ENCODE results near the gene MYO15B.

Gene MYO15B

GRCh38 chr17:75619506-75620431, 32.2 kb downstream of the MYO15B start:
- Histone ChIP-seq H4K20me1 (ENCODE audit: control insufficient read depth, insufficient read depth, low read depth, low read length) (no peaks in the 10 kb centered on the region), H3K27me3 (ENCODE audit: control insufficient read depth, low read length) (no peaks in the 10 kb centered on the region), H3K9me3 (ENCODE audit: control insufficient read depth, insufficient read depth, low read length) (no peaks in the 10 kb centered on the region), H3K4me3 (ENCODE audit: low read length) (no peak overlapping the region), H3K27ac (ENCODE audit: low read depth, low read length) (no peak overlapping the region), H3K4me2 (ENCODE audit: low read length) (no peak overlapping the region), H3F3A (ENCODE audit: control insufficient read depth, insufficient read depth) (no peaks in the 10 kb centered on the region), H3K9me2 (replicated peaks; ENCODE audit: control insufficient read depth, low read length) (no peaks in the 10 kb centered on the region), H3K36me3 (ENCODE audit: control insufficient read depth, low read length) (no peaks in the 10 kb centered on the region), H3K4me1 (ENCODE audit: control insufficient read depth, low read length) (no peaks in the 10 kb centered on the region), H3K79me2 (ENCODE audit: control insufficient read depth, low read length) (no peaks in the 10 kb centered on the region)
- TF ChIP-seq EZH2phosphoT487 (IDR thresholded peaks at IDR 0.05; ENCODE audit: borderline replicate concordance, low read length) (no peak), CTCF (IDR thresholded peaks at IDR 0.05; ENCODE audit: low read depth, low read length, poor library complexity, severe bottlenecking) (peak; percentile 68)

- H3K79me2 ChIP-seq (ENCODE audit: control insufficient read depth, low read length), result no peaks in the 10 kb centered on the region
- no peaks in the 10 kb centered on the region for H4K20me1 ChIP-seq (ENCODE audit: control insufficient read depth, insufficient read depth, low read depth, low read length)
- no peaks in the 10 kb centered on the region for H3K9me2 ChIP-seq (replicated peaks; ENCODE audit: control insufficient read depth, low read length)
- peaks cover 6% of the 10 kb centered on the region for H3K4me1 ChIP-seq (ENCODE audit: control insufficient read depth, low read length)
- TF ChIP-seq CTCF (IDR thresholded peaks at IDR 0.05; ENCODE audit: low read depth, low read length, poor library complexity, severe bottlenecking), result no peak
- TF ChIP-seq EZH2phosphoT487 (IDR thresholded peaks at IDR 0.05; ENCODE audit: borderline replicate concordance, low read length), result no peak
- H3K4me3 ChIP-seq (ENCODE audit: low read length), result no peak overlapping the region
- no peak overlapping the region for H3K27ac ChIP-seq (ENCODE audit: low read depth, low read length)
- no peaks in the 10 kb centered on the region for H3F3A ChIP-seq (ENCODE audit: control insufficient read depth, insufficient read depth)
- H3K27me3 ChIP-seq (ENCODE audit: control insufficient read depth, low read length), result no peaks in the 10 kb centered on the region
- no peak overlapping the region for H3K4me2 ChIP-seq (ENCODE audit: low read length)
- no peaks in the 10 kb centered on the region for H3K9me3 ChIP-seq (ENCODE audit: control insufficient read depth, insufficient read depth, low read length)
- peaks cover 5% of the 10 kb centered on the region; the same call in 1 of the 2 replicates for H3K36me3 ChIP-seq (ENCODE audit: control insufficient read depth, low read length)
Observed at GRCh38 chr17:75621489-75621888, 33.9 kb downstream of the MYO15B start.

- Histone ChIP-seq H4K20me1 (ENCODE audit: control insufficient read depth, insufficient read depth, low read depth, low read length) (no peaks in the 10 kb centered on the region), H3K27me3 (ENCODE audit: control insufficient read depth, low read length) (no peaks in the 10 kb centered on the region), H3K79me2 (ENCODE audit: control insufficient read depth, low read length) (no peaks in the 10 kb centered on the region), H3K4me2 (ENCODE audit: low read length) (no peak overlapping the region), H3K9me2 (replicated peaks; ENCODE audit: control insufficient read depth, low read length) (no peaks in the 10 kb centered on the region), H3K36me3 (ENCODE audit: control insufficient read depth, low read length) (peaks cover 11% of the 10 kb centered on the region; the same call in 1 of the 2 replicates), H3F3A (ENCODE audit: control insufficient read depth, insufficient read depth) (no peaks in the 10 kb centered on the region), H3K9me3 (ENCODE audit: control insufficient read depth, insufficient read depth, low read length) (no peaks in the 10 kb centered on the region), H3K4me3 (ENCODE audit: low read length) (no peak overlapping the region), H3K4me1 (ENCODE audit: control insufficient read depth, low read length) (peaks cover 11% of the 10 kb centered on the region), H3K27ac (ENCODE audit: low read depth, low read length) (no peak overlapping the region)
- TF ChIP-seq EZH2phosphoT487 (IDR thresholded peaks at IDR 0.05; ENCODE audit: borderline replicate concordance, low read length) (no peak), CTCF (IDR thresholded peaks at IDR 0.05; ENCODE audit: low read depth, low read length, poor library complexity, severe bottlenecking) (no peak)
Observed at GRCh38 chr17:75622076-75622475, 34.5 kb downstream of the MYO15B start.

Measured in DOHH2 (cell line).